ENCODE measurements around the gene TNRC6C.

DNA sequence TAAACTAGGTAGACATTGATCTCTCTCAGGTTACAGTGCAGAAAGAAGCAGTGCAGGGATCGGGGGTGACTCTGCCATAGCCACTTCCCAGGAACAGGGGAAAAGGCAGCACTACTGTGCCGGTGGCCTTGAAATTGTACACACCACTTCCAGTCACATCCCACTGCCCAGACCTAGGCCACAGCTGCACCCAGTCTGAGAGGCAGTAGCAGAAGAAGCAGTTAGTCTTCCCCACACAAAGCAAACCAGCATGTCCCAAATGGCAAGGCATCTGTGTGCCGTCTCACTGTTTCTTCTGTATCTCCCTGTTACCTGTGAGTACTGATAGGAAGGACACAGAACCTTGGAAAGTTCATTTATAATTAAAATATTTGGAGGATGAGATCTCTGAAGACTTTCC lies 123.0 kb downstream of the TNRC6C start:
- TF ChIP-seq SP4 (CRISPR knock-in tag; IDR thresholded peaks at IDR 0.05) = no peak
- TF ChIP-seq, protein P1, sequence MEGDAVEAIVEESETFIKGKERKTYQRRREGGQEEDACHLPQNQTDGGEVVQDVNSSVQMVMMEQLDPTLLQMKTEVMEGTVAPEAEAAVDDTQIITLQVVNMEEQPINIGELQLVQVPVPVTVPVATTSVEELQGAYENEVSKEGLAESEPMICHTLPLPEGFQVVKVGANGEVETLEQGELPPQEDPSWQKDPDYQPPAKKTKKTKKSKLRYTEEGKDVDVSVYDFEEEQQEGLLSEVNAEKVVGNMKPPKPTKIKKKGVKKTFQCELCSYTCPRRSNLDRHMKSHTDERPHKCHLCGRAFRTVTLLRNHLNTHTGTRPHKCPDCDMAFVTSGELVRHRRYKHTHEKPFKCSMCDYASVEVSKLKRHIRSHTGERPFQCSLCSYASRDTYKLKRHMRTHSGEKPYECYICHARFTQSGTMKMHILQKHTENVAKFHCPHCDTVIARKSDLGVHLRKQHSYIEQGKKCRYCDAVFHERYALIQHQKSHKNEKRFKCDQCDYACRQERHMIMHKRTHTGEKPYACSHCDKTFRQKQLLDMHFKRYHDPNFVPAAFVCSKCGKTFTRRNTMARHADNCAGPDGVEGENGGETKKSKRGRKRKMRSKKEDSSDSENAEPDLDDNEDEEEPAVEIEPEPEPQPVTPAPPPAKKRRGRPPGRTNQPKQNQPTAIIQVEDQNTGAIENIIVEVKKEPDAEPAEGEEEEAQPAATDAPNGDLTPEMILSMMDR (CRISPR knock-in tag; IDR thresholded peaks at IDR 0.05) = no peak
- TF ChIP-seq HMGA1 (CRISPR knock-in tag; conservative IDR thresholded peaks at IDR 0.05) = no peak
- no peak for TF ChIP-seq EZH2 (conservative IDR thresholded peaks at IDR 0.05; ENCODE audit: low read depth, low read length)
- TF ChIP-seq JUND (CRISPR knock-in tag; IDR thresholded peaks at IDR 0.05) = no peak
- TF ChIP-seq TARDBP (CRISPR knock-in tag; IDR thresholded peaks at IDR 0.05) = no peak
- TF ChIP-seq, protein P2, sequence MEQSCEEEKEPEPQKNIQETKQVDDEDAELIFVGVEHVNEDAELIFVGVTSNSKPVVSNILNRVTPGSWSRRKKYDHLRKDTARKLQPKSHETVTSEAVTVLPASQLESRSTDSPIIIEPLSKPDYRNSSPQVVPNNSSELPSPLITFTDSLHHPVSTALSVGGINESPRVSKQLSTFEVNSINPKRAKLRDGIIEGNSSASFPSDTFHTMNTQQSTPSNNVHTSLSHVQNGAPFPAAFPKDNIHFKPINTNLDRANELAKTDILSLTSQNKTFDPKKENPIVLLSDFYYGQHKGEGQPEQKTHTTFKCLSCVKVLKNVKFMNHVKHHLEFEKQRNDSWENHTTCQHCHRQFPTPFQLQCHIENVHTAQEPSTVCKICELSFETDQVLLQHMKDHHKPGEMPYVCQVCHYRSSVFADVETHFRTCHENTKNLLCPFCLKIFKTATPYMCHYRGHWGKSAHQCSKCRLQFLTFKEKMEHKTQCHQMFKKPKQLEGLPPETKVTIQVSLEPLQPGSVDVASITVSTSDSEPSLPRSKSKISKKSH (CRISPR knock-in tag; IDR thresholded peaks at IDR 0.05; ENCODE audit: borderline replicate concordance) = no peak
- TF ChIP-seq ZNF205 (CRISPR knock-in tag; IDR thresholded peaks at IDR 0.05) = no peak
- no peak for TF ChIP-seq DNMT1 (CRISPR knock-in tag; IDR thresholded peaks at IDR 0.05)
- no peak for TF ChIP-seq ZNF44 (CRISPR knock-in tag; IDR thresholded peaks at IDR 0.05)
- no peak for TF ChIP-seq FOXM1 (CRISPR knock-in tag; IDR thresholded peaks at IDR 0.05)
